ENCODE results near the gene AUTS2.

AUTS2 gene

GRCh38 chr7:70634610-70635068 lies 1036.4 kb downstream of the AUTS2 start:
- no peak for TF ChIP-seq CTCF (IDR thresholded peaks at IDR 0.05; ENCODE audit: borderline replicate concordance, insufficient read depth, low read depth, low read length)

DNA sequence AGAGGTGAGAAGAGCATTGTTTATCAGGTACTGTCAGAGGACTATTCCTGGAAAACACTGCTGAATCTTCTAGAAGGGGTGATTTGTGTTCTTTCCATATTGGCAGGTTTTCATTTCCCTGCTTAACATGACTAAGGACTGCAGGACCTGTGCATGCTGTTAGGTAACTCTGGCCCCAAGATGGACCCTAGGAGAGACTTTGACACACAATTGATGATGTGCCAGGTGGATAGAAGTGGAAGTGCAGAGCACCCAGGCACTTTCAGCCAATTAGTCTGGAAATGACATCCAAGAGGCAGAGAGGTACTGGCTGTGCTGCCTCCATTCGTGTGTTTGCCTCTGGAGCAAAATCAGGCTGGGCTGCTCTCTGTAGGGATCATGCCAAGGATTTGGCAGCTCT lies 1037.4 kb downstream of the AUTS2 start:
- TF ChIP-seq CTCF (IDR thresholded peaks at IDR 0.05; ENCODE audit: borderline replicate concordance, insufficient read depth, low read depth, low read length) = no peak
- H3K4me3 ChIP-seq (ENCODE audit: low read depth, low read length) = no peak overlapping the region

More at GRCh38 chr7:70634610-70635068, 1036.4 kb downstream of the AUTS2 start:
- H3K4me3 ChIP-seq (ENCODE audit: low read depth, low read length) = no peak overlapping the region

GRCh38 chr7:70636169-70636568 lies 1037.9 kb downstream of the AUTS2 start:
- TF ChIP-seq CTCF (IDR thresholded peaks at IDR 0.05; ENCODE audit: borderline replicate concordance, insufficient read depth, low read depth, low read length) = no peak

GRCh38 chr7:70637726-70638125 lies 1039.5 kb downstream of the AUTS2 start:
- H3K4me3 ChIP-seq (ENCODE audit: low read depth, low read length) = no peak overlapping the region
- TF ChIP-seq CTCF (IDR thresholded peaks at IDR 0.05; ENCODE audit: borderline replicate concordance, insufficient read depth, low read depth, low read length) = no peak

More at GRCh38 chr7:70636169-70636568, 1037.9 kb downstream of the AUTS2 start:
- H3K4me3 ChIP-seq (ENCODE audit: low read depth, low read length) = no peak overlapping the region

DNA sequence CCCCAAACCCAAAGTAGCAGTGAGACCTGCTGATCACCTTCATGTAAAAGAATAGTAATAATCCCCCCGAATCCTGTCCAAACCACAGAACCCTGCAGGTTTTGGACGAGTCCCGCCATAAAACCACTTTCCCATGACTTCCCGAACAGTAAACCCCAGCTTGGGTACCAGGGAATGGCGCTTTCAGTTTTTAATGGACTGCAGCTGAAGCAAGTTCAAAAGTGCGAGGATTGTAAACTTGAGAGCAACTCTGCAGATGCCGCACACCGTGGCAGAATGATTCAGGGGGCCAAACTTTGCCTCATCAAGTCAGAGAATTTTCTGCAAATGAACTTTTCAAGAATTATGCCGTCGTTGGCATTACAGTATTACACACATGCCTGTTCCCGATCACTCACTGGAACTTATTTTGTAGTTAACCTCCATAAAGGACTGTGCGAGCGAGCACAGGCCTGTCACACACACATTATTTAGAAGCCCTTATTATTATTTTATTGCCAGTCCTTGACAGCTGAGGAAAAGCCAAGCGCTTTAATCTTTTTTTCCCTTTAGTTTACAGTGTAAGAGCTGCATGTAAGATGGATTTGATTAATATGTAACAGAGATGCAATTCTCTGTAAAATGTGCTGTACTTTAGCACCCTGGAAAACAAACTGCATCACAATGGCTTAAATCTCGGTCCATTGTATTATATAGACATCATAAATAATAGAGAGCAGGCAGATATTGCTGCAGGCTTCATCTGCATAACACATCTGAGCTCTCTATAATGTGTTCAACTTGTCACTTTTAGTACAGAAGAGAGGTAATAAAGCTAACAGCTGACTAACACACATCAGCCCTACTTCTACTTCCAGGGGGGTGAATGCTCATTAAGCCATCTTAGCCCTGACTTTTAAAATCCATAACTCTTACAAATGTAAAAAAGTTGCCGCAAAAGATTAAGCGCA lies 1040.2 kb downstream of the AUTS2 start:
- H3K4me3 ChIP-seq (ENCODE audit: low read depth, low read length) = no peak overlapping the region
- TF ChIP-seq CTCF (IDR thresholded peaks at IDR 0.05; ENCODE audit: borderline replicate concordance, insufficient read depth, low read depth, low read length) = no peak

- H3K4me3 ChIP-seq (ENCODE audit: low read depth, low read length) = no peak overlapping the region
- TF ChIP-seq CTCF (IDR thresholded peaks at IDR 0.05; ENCODE audit: borderline replicate concordance, insufficient read depth, low read depth, low read length) = no peak
Measured at GRCh38 chr7:70640266-70640833, 1042.1 kb downstream of the AUTS2 start.

All from GM12875 (cell line).